WTC11 (cell line): ENCODE results near the gene ANXA5. TPM values are rescaled to one million over a fixed set of nuclear protein-coding genes. Genes with fewer than 3 reads are reported as not detected.

Experiments
- ATAC-seq: fragments of 200-7000 bp; cut with Tn5 transposase; 2 replicates; pipeline ENCODE4 v1.10.0; 2021; ENCODE audit warnings: mild to moderate bottlenecking, moderate library complexity
- CTCF ChIA-PET: fragments of 300-600 bp; sonication (Branson Sonifier 250); formaldehyde crosslinking; loops from one replicate; lab custom pipeline; 2021; ENCODE audit warnings: antibody characterized with exemption; lab: Charles Lee
- POLR2A ChIA-PET: fragments of 350-600 bp; sonication (Branson Sonifier 250); formaldehyde crosslinking; loops from one replicate; lab custom pipeline; 2021; ENCODE audit warnings: antibody characterized with exemption; lab: Charles Lee
- DNase-seq: peaks from one replicate; pipeline ENCODE4 v3.0.0; 2021; ENCODE audit warnings: low spot score
- H3K27ac Mint-ChIP-seq: 2 replicates; pipeline ENCODE4 v1.8.0; 2021; ENCODE audit warnings: mixed read lengths
- H3K27me3 Mint-ChIP-seq: 2 replicates; pipeline ENCODE4 v1.8.0; 2021; ENCODE audit warnings: low read depth, mild to moderate bottlenecking, moderate library complexity, mixed read lengths
- H3K36me3 Mint-ChIP-seq: 2 replicates; pipeline ENCODE4 v1.8.0; 2021; ENCODE audit warnings: mixed read lengths
- H3K4me1 Mint-ChIP-seq: 2 replicates; pipeline ENCODE4 v1.8.0; 2022; ENCODE audit warnings: mixed read lengths
- H3K4me3 Mint-ChIP-seq: 2 replicates; pipeline ENCODE4 v1.8.0; 2021; ENCODE audit warnings: mild to moderate bottlenecking, moderate library complexity, mixed read lengths
- H3K9me3 Mint-ChIP-seq: 2 replicates; pipeline ENCODE4 v1.8.0; 2021; ENCODE audit warnings: mixed read lengths
- ATF1 ChIP-seq: sonication (generic); formaldehyde crosslinking; IDR thresholded peaks from 2 replicates; pipeline ENCODE4 v1.8.1; 2023; ENCODE audit warnings: mild to moderate bottlenecking, moderate library complexity, missing genetic modification reagents
- CBFB ChIP-seq: sonication (generic); formaldehyde crosslinking; IDR thresholded peaks from 2 replicates; pipeline ENCODE4 v1.8.1; 2022; ENCODE audit warnings: mild to moderate bottlenecking, low read depth, missing genetic modification reagents
- FOXJ3 ChIP-seq: sonication (generic); formaldehyde crosslinking; IDR thresholded peaks from 2 replicates; pipeline ENCODE4 v1.9.0; 2021; ENCODE audit warnings: missing genetic modification reagents, mild to moderate bottlenecking, borderline replicate concordance
- FOXK1 ChIP-seq: sonication (generic); formaldehyde crosslinking; IDR thresholded peaks from 2 replicates; pipeline ENCODE4 v1.8.0; 2022; ENCODE audit warnings: mild to moderate bottlenecking, moderate library complexity, missing genetic modification reagents
- FOXP1 ChIP-seq: sonication (generic); formaldehyde crosslinking; IDR thresholded peaks from 2 replicates; pipeline ENCODE4 v1.8.0; 2022; ENCODE audit warnings: missing genetic modification reagents, mild to moderate bottlenecking, moderate library complexity, borderline replicate concordance
- JAZF1 ChIP-seq: fragments of 250-450 bp; sonication (Bioruptor Pico); IDR thresholded peaks from 2 replicates; pipeline ENCODE4 v1.9.0; 2021; ENCODE audit warnings: moderate library complexity, mild to moderate bottlenecking, inconsistent platforms
- KAT7 ChIP-seq: sonication (generic); formaldehyde crosslinking; IDR thresholded peaks from 2 replicates; pipeline ENCODE4 v1.8.1; 2023; ENCODE audit warnings: missing genetic modification reagents, mild to moderate bottlenecking, borderline replicate concordance
- MYBL2 ChIP-seq: sonication (generic); formaldehyde crosslinking; IDR thresholded peaks from 2 replicates; pipeline ENCODE4 v1.8.1; 2023; ENCODE audit warnings: mild to moderate bottlenecking, moderate library complexity, missing genetic modification reagents
- NR2C2 ChIP-seq: sonication (generic); formaldehyde crosslinking; IDR thresholded peaks from 2 replicates; pipeline ENCODE4 v1.8.0; 2022; ENCODE audit warnings: mild to moderate bottlenecking, missing genetic modification reagents
- NR3C1 ChIP-seq: sonication (generic); formaldehyde crosslinking; conservative IDR thresholded peaks from 2 replicates; pipeline ENCODE4 v1.8.1; 2023; ENCODE audit warnings: low read depth, mild to moderate bottlenecking, missing genetic modification reagents
- SMAD3 ChIP-seq: sonication (generic); formaldehyde crosslinking; IDR thresholded peaks from 2 replicates; pipeline ENCODE4 v1.8.0; 2022; ENCODE audit warnings: missing genetic modification reagents, mild to moderate bottlenecking, borderline replicate concordance
- SOX15 ChIP-seq: fragments of 250-450 bp; sonication (Bioruptor Pico); IDR thresholded peaks from 2 replicates; pipeline ENCODE4 v1.9.0; 2021; ENCODE audit warnings: mild to moderate bottlenecking
- TCF7 ChIP-seq: sonication (generic); formaldehyde crosslinking; IDR thresholded peaks from 2 replicates; pipeline ENCODE4 v1.8.0; 2022; ENCODE audit warnings: mild to moderate bottlenecking, low read depth, missing genetic modification reagents, moderate library complexity
- TEAD4 ChIP-seq: sonication (generic); formaldehyde crosslinking; IDR thresholded peaks from 2 replicates; pipeline ENCODE4 v1.8.0; 2022; ENCODE audit warnings: mild to moderate bottlenecking, missing genetic modification reagents
- ZNF423 ChIP-seq: fragments of 250-450 bp; sonication (Bioruptor Pico); IDR thresholded peaks from 2 replicates; pipeline ENCODE4 v2.1.2; 2022; ENCODE audit warnings: mild to moderate bottlenecking, moderate library complexity
- total RNA-seq: library from RNA; stranded (reverse); gene quantifications from 3 replicates; pipeline ENCODE4 v1.2.3, GENCODE V29; 2021
- TF ChIP-seq, protein P1 (sequence below): fragments of 250-450 bp; sonication (Bioruptor Pico); IDR thresholded peaks from 2 replicates; pipeline ENCODE4 v1.8.0; 2021; ENCODE audit warnings: mild to moderate bottlenecking
- TF ChIP-seq, protein P2 (sequence below): sonication (generic); formaldehyde crosslinking; IDR thresholded peaks from 2 replicates; pipeline ENCODE4 v1.8.0; 2023; ENCODE audit warnings: missing genetic modification reagents
- TF ChIP-seq, protein P3 (sequence below): sonication (generic); formaldehyde crosslinking; conservative IDR thresholded peaks from 2 replicates; pipeline ENCODE4 v1.8.1; 2023; ENCODE audit warnings: mild to moderate bottlenecking, low read depth, missing genetic modification reagents, moderate library complexity
- TF ChIP-seq, protein P4 (sequence below): sonication (generic); formaldehyde crosslinking; IDR thresholded peaks from 2 replicates; pipeline ENCODE4 v1.8.1; 2023; ENCODE audit warnings: mild to moderate bottlenecking, missing genetic modification reagents, moderate library complexity
- TF ChIP-seq, protein P5 (sequence below): sonication (generic); formaldehyde crosslinking; IDR thresholded peaks from 2 replicates; pipeline ENCODE4 v1.8.1; 2022; ENCODE audit warnings: missing genetic modification reagents, borderline replicate concordance
- TF ChIP-seq, protein P6 (sequence below): fragments of 250-450 bp; sonication (Bioruptor Pico); IDR thresholded peaks from 2 replicates; pipeline ENCODE4 v1.9.0; 2021; ENCODE audit warnings: moderate library complexity, mild to moderate bottlenecking, inconsistent platforms, borderline replicate concordance

ANXA5 gene
- total RNA-seq, 1 experiment from 2014 or later = 186 TPM

DNA sequence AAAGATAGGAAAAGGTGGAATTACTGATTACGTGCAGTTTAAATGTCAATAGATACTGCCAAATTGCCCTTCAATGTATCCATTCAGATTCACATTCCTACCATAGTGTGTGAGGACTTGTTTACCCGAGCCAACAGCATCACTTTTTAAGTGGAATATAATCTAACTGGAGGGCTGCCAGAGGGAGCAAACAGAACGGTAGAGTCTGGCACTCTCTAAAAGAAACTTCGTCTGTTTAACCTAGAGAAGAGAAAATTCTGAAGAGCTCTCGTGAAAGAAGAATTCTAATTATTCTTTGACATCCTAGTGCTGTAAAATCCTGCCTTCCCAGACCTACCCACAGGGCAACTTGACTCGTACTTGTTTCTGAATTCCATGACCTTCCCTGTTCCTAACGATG is 45.0 kb upstream of the ANXA5 start:
- ATAC-seq (no peak), DNase-seq (no peak)
- no peak overlapping the region for H3K4me3 Mint-ChIP-seq
- H3K9me3 Mint-ChIP-seq = no peaks in the 10 kb centered on the region
- TF ChIP-seq ATF1 (CRISPR knock-in tag) (no peak), FOXP1 (CRISPR knock-in tag) (no peak), NR3C1 (CRISPR knock-in tag) (no peak), JAZF1 (CRISPR knock-in tag) (no peak), NR2C2 (CRISPR knock-in tag) (no peak), TCF7 (CRISPR knock-in tag) (no peak), SOX15 (CRISPR knock-in tag) (no peak), FOXK1 (CRISPR knock-in tag) (no peak), TEAD4 (CRISPR knock-in tag) (no peak), KAT7 (no peak), CBFB (CRISPR knock-in tag) (no peak)
- TF ChIP-seq, protein P1, sequence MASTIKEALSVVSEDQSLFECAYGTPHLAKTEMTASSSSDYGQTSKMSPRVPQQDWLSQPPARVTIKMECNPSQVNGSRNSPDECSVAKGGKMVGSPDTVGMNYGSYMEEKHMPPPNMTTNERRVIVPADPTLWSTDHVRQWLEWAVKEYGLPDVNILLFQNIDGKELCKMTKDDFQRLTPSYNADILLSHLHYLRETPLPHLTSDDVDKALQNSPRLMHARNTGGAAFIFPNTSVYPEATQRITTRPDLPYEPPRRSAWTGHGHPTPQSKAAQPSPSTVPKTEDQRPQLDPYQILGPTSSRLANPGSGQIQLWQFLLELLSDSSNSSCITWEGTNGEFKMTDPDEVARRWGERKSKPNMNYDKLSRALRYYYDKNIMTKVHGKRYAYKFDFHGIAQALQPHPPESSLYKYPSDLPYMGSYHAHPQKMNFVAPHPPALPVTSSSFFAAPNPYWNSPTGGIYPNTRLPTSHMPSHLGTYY (CRISPR knock-in tag) = no peak
- TF ChIP-seq, protein P2, sequence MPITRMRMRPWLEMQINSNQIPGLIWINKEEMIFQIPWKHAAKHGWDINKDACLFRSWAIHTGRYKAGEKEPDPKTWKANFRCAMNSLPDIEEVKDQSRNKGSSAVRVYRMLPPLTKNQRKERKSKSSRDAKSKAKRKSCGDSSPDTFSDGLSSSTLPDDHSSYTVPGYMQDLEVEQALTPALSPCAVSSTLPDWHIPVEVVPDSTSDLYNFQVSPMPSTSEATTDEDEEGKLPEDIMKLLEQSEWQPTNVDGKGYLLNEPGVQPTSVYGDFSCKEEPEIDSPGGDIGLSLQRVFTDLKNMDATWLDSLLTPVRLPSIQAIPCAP (CRISPR knock-in tag) = no peak
- TF ChIP-seq, protein P3, sequence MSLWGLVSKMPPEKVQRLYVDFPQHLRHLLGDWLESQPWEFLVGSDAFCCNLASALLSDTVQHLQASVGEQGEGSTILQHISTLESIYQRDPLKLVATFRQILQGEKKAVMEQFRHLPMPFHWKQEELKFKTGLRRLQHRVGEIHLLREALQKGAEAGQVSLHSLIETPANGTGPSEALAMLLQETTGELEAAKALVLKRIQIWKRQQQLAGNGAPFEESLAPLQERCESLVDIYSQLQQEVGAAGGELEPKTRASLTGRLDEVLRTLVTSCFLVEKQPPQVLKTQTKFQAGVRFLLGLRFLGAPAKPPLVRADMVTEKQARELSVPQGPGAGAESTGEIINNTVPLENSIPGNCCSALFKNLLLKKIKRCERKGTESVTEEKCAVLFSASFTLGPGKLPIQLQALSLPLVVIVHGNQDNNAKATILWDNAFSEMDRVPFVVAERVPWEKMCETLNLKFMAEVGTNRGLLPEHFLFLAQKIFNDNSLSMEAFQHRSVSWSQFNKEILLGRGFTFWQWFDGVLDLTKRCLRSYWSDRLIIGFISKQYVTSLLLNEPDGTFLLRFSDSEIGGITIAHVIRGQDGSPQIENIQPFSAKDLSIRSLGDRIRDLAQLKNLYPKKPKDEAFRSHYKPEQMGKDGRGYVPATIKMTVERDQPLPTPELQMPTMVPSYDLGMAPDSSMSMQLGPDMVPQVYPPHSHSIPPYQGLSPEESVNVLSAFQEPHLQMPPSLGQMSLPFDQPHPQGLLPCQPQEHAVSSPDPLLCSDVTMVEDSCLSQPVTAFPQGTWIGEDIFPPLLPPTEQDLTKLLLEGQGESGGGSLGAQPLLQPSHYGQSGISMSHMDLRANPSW (CRISPR knock-in tag) = no peak
- TF ChIP-seq, protein P4, sequence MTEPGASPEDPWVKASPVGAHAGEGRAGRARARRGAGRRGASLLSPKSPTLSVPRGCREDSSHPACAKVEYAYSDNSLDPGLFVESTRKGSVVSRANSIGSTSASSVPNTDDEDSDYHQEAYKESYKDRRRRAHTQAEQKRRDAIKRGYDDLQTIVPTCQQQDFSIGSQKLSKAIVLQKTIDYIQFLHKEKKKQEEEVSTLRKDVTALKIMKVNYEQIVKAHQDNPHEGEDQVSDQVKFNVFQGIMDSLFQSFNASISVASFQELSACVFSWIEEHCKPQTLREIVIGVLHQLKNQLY (CRISPR knock-in tag) = no peak
- TF ChIP-seq, protein P5, sequence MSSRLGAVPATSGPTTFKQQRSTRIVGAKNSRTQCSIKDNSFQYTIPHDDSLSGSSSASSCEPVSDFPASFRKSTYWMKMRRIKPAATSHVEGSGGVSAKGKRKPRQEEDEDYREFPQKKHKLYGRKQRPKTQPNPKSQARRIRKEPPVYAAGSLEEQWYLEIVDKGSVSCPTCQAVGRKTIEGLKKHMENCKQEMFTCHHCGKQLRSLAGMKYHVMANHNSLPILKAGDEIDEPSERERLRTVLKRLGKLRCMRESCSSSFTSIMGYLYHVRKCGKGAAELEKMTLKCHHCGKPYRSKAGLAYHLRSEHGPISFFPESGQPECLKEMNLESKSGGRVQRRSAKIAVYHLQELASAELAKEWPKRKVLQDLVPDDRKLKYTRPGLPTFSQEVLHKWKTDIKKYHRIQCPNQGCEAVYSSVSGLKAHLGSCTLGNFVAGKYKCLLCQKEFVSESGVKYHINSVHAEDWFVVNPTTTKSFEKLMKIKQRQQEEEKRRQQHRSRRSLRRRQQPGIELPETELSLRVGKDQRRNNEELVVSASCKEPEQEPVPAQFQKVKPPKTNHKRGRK (CRISPR knock-in tag) = no peak
- CTCF ChIA-PET = interaction anchor here (1.0 kb wide), 1 partner anchor 45 kb away, joined by 3 read pairs; the partner anchor contains the start of gene ANXA5
- POLR2A ChIA-PET = no interaction called here
- H3K27me3 Mint-ChIP-seq = peaks cover 63% of the 10 kb centered on the region
- no peak overlapping the region for H3K27ac Mint-ChIP-seq
- H3K4me1 Mint-ChIP-seq = peaks cover 21% of the 10 kb centered on the region
- no peaks in the 10 kb centered on the region for H3K36me3 Mint-ChIP-seq

DNA sequence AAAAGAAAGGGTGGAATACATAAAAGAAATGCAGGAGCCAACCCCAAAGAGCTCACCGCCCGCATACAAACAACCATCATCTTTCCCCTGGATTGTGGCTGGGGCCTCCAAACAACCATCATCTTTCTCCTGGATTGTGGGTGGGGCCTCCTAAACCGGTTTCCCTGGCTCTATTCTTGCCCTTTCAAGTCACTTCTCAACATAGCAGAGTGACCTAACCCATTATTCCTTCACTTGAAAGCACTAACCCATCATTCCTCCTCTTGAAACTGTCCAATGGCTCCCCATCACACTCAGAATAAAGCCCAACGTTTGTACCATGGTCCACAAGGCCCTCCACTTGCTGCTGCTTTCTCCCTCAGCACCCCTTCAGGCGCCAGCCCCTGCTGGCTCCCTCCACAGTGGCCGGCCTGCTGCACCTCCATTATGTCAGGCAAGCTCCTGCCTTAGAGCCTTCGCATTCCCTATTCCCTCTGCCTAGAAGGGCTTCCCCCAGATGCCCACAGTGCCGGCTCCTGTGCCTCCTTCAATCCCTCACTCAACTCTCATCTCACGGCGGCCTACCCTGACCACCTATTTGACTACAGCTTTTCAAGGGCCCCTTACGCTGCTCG is 44.1 kb upstream of the ANXA5 start:
- TF ChIP-seq, protein P6, sequence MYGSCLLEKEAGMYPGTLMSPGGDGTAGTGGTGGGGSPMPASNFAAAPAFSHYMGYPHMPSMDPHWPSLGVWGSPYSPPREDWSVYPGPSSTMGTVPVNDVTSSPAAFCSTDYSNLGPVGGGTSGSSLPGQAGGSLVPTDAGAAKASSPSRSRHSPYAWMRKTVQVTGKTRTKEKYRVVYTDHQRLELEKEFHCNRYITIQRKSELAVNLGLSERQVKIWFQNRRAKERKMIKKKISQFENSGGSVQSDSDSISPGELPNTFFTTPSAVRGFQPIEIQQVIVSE (CRISPR knock-in tag) = no peak
- TF ChIP-seq ZNF423 (CRISPR knock-in tag) = peak; percentile 13; the same call in 1 of the 2 replicates
- TF ChIP-seq MYBL2 = no peak
- no peak for TF ChIP-seq FOXJ3
- no peak for TF ChIP-seq SMAD3 (CRISPR knock-in tag)
- TF ChIP-seq NR2C2 (CRISPR knock-in tag) = no peak
- Mint-ChIP-seq H3K36me3 (no peaks in the 10 kb centered on the region), H3K4me1 (peaks cover 21% of the 10 kb centered on the region), H3K9me3 (no peaks in the 10 kb centered on the region), H3K4me3 (no peak overlapping the region), H3K27ac (no peak overlapping the region), H3K27me3 (peaks cover 55% of the 10 kb centered on the region)
- DNase-seq (peak; percentile 28), ATAC-seq (peak; percentile 86)
- CTCF ChIA-PET = interaction anchor here (1.0 kb wide), 1 partner anchor 44 kb away, joined by 3 read pairs; the partner anchor contains the start of gene ANXA5
- POLR2A ChIA-PET = no interaction called here
